ES-I3 (cell line): ENCODE measurements around the gene AGMO.

ENCODE experiments used
- H3K36me3 ChIP-seq: 2 replicates; pipeline ENCODE4 v1.6.1; 2013; ENCODE audit warnings: mild to moderate bottlenecking, low read length, control low read depth, moderate library complexity; ENCODE audit not compliant: insufficient read depth
- H3K4me1 ChIP-seq: 2 replicates; pipeline ENCODE4 v1.6.1; 2013; ENCODE audit warnings: mild to moderate bottlenecking, control low read depth, low read length; ENCODE audit not compliant: insufficient read depth
- H3K9ac ChIP-seq: 2 replicates; pipeline ENCODE4 v1.6.1; 2013; ENCODE audit warnings: low read depth, mild to moderate bottlenecking, low read length, moderate library complexity
- H3K9me3 ChIP-seq: 2 replicates; pipeline ENCODE4 v1.6.1; 2013; ENCODE audit warnings: mild to moderate bottlenecking, low read length, moderate library complexity; ENCODE audit not compliant: control insufficient read depth, insufficient read depth

The AGMO gene

DNA sequence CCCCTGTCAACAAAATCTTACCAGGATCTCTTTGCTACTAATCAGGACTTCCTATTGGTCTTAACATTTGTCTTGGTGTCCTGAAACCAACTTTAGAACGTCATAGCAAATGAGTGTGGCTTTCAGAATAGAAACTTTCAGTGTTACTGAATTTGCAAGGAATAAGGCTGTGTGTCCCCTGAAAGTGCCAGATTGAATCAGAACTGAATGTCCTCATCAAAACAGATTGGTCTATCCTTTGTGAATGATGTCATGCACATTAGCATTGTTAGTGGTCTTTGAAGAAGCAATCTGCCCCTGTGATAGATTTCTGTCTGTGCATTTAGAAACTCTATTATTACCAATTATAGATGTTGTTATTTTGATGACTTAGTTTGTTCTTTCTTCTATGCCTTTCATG lies 119.9 kb downstream of the AGMO start:
- no peaks in the 10 kb centered on the region for H3K36me3 ChIP-seq
- no peaks in the 10 kb centered on the region for H3K9me3 ChIP-seq
- H3K9ac ChIP-seq: no peak overlapping the region
- H3K4me1 ChIP-seq: no peaks in the 10 kb centered on the region

DNA sequence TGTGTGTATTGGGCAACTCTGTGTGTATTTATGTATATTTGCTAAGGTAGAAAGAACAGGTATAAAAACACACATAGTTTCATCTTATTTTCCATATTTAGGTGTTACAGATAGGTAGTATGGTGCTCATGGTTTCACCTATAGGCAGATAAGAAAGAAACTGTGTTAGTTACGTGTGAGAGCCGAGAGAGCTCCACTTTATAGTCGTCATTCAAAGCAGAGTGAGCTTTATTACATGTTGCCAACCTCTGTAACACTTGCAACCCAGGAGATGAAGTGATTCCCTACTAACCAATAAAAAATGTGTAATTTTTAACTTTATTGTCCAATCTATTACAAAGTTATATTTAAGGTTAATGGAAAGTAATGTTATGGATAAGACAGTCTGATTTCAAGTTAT lies 121.3 kb downstream of the AGMO start:
- no peak overlapping the region for H3K9ac ChIP-seq

DNA sequence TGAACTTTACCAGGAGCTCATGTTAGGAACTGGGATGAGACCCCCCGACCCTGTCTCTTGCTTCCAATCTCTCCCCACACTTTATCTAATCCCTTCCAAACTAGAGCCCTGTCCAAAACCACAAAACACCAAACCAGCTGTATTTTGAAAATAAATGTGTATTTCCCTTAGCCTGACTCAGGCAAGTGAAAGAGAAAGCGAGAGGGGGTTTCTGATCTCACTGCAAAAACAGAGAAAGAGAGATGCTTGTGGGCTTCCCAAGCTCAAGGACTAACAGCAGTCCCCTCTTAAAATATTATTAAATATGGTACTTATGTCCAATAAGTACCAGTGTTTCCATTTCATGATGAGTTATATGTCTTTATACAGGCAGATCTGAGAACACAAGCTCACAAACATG lies 122.0 kb downstream of the AGMO start:
- H3K9me3 ChIP-seq: no peaks in the 10 kb centered on the region
- no peak overlapping the region for H3K9ac ChIP-seq
- H3K4me1 ChIP-seq: no peaks in the 10 kb centered on the region
- H3K36me3 ChIP-seq: no peaks in the 10 kb centered on the region

More for the DNA sequence above, 121.3 kb downstream of the AGMO start:
- no peaks in the 10 kb centered on the region for H3K9me3 ChIP-seq
- no peaks in the 10 kb centered on the region for H3K36me3 ChIP-seq
- H3K4me1 ChIP-seq: no peaks in the 10 kb centered on the region

DNA sequence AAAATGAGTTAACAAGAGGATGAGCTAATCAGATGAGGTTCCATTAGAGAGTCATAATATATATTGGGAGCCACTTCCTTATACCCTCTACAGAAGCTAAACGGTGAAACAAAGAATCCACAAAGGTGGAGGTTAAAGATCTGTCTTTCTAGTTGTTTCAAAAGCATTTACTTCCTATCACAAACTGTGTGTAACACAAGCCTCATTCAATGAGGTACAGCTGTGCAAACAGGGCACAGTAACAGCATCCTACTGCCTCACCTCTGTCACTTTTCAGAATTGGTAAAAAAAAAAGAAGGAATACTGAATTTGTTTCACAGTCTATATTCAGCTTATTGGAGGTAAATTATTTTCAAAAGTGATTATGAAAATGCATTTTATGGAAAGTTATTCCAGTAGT lies 128.7 kb downstream of the AGMO start:
- Histone ChIP-seq H3K36me3 (no peaks in the 10 kb centered on the region), H3K4me1 (no peaks in the 10 kb centered on the region), H3K9me3 (no peaks in the 10 kb centered on the region), H3K9ac (no peak overlapping the region)

DNA sequence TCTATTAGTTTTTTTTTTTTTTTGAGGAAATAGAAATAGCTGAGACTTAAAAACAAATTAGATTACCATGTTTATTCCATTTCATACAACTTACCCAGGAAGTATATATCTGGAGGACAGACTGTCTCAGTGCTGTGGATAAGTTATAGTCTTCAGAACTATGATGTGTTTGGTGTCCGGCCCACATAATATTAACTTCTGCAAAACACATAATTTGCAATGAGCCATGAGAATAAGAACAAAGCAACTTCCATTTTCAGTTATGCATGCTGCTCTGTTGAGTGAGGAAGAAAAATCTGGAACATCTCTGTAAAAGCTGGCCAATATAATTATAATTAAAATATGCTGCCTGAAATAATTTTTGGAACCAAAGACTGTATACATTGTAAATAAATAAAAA lies 130.9 kb downstream of the AGMO start:
- Histone ChIP-seq H3K36me3 (no peaks in the 10 kb centered on the region), H3K9ac (no peak overlapping the region), H3K9me3 (no peaks in the 10 kb centered on the region), H3K4me1 (no peaks in the 10 kb centered on the region)

DNA sequence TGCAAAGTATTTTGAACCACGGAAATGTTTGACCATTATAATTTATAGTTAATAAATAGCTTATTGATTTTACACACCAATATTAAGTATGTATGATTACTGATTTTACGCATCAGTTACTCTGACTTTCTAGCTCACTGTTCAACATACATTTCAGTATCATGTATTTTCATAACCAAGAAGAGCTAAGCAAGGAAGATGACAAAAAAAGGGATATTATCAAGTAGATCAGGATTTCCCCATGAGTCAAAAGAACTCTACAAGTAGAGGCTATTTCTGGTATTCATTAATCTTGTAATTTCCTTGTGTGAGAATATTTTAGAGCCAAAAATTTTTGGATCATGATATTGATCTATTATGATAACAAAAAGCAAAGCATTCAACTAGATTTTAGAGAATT lies 131.6 kb downstream of the AGMO start:
- Histone ChIP-seq H3K36me3 (no peaks in the 10 kb centered on the region), H3K4me1 (no peaks in the 10 kb centered on the region), H3K9ac (no peak overlapping the region), H3K9me3 (no peaks in the 10 kb centered on the region)

DNA sequence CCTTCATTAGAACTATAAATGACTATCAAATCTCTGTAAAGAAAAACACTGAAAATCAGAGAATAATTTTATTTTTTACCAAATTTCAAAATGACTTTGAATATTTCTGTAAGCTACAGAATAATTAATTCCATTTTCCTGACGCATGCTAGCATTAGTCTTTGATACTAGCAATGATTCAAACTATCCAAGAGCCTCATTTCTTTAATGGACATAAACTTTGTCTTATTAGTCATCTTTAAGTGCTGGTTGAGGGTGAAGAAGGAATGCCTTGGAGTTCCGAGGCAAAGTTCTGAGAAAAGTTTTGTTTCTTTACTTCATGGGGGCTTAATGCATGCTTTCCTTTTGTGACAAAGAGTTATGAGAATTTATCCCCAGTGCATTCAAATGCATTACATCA lies 137.3 kb downstream of the AGMO start:
- H3K4me1 ChIP-seq: no peaks in the 10 kb centered on the region
- no peaks in the 10 kb centered on the region for H3K9me3 ChIP-seq
- no peaks in the 10 kb centered on the region for H3K36me3 ChIP-seq
- H3K9ac ChIP-seq: no peak overlapping the region

DNA sequence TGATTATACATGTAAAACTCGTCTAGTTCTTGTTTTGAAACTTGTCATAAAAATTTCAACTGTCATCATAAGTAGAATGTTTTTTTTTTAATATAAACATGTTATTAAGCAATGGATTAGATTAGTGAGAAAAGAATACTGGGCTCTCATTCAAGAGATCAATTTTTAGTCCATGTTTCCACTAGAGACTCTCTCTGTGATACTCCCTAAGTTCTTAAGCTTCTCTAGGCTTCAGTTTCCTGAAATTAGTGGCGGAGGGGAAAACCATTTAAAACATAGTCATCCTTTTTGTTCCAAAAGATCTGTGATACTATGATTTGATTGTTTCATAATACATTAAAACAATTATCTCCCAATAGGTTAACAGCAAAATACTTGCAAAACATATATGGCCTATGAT lies 142.2 kb downstream of the AGMO start:
- Histone ChIP-seq H3K36me3 (no peaks in the 10 kb centered on the region), H3K9me3 (peaks cover 2% of the 10 kb centered on the region), H3K4me1 (no peaks in the 10 kb centered on the region), H3K9ac (no peak overlapping the region)

DNA sequence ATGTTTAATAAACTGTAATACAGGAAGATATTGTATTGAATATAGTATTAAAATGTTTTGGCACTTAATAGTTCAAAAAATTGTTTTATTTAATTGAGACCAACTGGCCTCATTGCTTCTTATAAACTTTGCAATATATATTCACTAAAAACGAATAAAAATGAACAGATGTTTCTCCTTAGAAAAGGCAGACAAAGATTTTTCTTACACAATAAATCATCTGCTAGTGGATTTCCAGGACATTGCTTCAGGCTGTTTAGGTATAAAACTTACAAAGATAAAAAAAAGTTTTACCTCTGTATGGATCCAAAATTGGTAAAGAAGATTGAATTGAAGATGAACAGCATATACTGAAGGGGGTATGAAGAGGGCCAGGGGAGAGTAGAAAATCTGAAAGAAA lies 143.6 kb downstream of the AGMO start:
- Histone ChIP-seq H3K9me3 (peaks cover 4% of the 10 kb centered on the region), H3K4me1 (no peaks in the 10 kb centered on the region), H3K36me3 (no peaks in the 10 kb centered on the region), H3K9ac (no peak overlapping the region)

DNA sequence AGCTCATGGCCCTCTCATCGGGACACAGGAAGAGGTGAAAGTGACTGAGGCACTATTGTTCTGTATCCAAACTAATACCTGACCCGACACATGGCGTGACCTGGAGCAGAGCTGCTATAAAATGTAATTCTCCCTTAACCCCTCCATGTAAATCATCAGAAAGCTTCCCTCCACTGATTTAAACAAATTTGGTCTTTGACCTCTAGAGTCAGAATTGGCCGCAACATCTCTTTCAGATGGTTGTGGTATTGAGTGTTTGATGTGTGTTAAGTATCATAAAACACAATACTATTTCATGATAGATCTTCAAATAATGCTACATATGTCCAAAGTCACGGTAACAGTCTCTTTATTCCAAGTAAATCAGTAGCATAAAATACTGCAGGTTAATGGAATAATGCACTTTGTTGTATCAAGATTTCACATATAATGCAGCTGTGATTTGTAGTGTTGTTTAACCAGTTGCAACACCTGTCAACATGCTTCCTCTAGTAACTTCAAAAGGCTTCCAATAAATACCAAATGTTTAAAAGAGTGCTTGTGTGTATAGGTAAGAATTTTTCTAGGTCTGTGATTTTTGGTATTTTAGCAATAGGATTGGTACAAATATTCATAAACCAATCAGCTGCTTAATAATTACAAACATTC lies 144.3 kb downstream of the AGMO start:
- Histone ChIP-seq H3K4me1 (no peaks in the 10 kb centered on the region), H3K9ac (no peak overlapping the region), H3K9me3 (peaks cover 4% of the 10 kb centered on the region), H3K36me3 (no peaks in the 10 kb centered on the region)

DNA sequence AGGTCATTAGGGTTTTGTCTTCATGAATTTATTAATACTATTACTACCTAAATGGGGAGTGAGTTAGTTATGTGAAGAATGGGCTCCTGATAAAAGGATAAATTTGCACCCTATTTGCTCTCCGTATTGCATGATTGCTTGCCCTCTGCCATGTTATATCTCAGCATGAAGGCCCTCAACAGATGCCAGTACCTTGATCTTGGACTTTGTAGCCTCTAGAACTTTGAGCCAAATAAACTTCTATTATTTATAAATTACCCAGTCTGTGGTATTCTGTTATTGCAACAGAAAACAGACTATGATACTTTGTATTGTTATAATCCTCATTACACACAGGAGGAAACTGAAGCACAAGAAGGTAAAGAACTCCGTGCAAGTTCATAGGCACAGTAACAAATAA lies 150.8 kb downstream of the AGMO start:
- Histone ChIP-seq H3K9ac (no peak overlapping the region), H3K4me1 (no peaks in the 10 kb centered on the region), H3K9me3 (peaks cover 4% of the 10 kb centered on the region), H3K36me3 (no peaks in the 10 kb centered on the region)

DNA sequence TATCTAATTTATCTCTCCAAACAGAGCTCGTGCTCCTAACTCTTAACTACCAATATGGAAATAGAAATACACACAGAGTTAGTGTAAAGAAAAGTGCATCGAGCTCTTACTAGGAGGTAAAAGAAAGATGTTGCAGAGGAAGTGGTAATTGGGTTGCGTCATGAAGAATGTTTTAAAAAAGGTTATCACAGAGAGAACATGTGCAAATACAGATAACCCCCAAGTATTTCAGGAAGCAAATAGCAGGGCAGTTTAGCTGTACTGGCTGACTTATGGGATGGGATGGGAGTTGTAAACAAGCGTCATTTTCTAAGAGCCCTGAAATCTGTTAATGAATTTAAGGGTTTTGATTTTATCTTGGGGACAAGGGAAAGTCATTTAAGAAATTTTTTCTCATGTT lies 153.9 kb downstream of the AGMO start:
- H3K9me3 ChIP-seq: no peaks in the 10 kb centered on the region
- no peaks in the 10 kb centered on the region for H3K36me3 ChIP-seq
- H3K4me1 ChIP-seq: peaks cover 2% of the 10 kb centered on the region; the same call in 1 of the 2 replicates
- no peak overlapping the region for H3K9ac ChIP-seq

DNA sequence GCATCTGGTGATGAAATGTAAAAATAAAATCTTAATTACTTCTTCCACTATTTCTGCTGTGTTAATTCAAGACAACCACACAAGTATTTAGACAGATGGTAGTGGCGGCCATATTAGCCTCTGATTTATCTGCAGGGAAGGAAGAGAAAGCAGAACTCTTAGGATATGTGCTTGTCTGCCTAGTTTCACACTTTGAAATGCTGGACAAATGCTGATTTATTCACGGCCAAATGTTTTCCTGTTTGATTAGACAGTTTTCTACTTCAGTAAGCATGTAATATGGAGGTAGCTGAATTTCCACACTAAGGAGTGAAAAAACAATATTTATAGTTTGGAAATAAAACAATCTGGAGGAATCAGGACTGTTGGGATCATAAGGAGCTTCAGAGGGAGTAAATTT lies 158.1 kb downstream of the AGMO start:
- Histone ChIP-seq H3K9ac (no peak overlapping the region), H3K36me3 (no peaks in the 10 kb centered on the region), H3K9me3 (no peaks in the 10 kb centered on the region), H3K4me1 (peaks cover 3% of the 10 kb centered on the region; the same call in 1 of the 2 replicates)

DNA sequence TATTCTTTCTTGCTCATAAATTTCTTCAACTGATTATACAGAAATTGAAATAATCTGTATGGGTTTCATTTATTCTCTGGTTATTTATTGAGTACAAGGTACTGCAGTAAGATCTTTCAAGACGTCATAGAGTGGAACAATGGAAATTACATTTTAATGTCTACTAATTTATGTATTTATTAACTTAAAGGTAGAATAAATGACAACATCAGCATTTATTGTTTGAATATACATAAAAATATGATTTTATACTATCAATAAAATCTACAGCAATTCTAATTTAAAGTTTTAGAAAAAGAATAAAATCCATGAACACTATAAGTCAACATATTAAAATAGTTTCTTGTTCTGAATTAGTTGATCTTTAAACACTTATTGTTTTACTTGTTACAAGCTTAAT lies 158.5 kb downstream of the AGMO start:
- Histone ChIP-seq H3K36me3 (no peaks in the 10 kb centered on the region), H3K9ac (no peak overlapping the region), H3K4me1 (peaks cover 3% of the 10 kb centered on the region; the same call in 1 of the 2 replicates), H3K9me3 (no peaks in the 10 kb centered on the region)

DNA sequence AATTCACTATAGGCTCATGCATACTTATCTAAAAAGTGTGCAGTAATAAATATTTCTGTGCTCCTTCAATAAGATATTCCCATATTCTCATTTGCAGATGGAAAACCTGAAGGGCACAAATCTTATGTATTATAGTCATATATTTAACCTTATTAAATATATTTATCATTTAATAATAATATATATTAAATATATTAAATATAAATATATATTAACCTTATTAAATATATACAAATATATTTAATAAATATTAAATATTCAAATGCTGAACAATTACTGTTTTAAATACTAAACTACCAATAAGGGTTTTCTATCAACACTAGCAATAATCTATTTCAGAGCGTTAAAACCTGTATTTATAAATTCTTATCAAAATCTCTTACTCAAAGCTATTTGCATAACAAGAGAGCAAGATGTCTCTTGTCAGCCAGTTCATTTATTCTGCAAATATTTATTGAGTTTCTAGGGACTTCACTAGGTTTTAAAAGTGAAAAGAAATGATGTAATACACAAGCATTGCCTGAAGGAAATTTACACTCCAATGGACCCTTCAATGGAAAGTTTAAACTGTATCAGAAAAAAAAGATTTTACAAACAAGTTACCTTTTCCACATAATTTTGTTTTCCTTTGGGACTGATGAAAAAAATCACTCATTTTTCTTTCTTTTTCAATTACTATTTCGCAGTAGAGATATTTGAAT lies 159.2 kb downstream of the AGMO start:
- Histone ChIP-seq H3K9me3 (no peaks in the 10 kb centered on the region), H3K36me3 (no peaks in the 10 kb centered on the region), H3K4me1 (peaks cover 3% of the 10 kb centered on the region; the same call in 1 of the 2 replicates), H3K9ac (no peak overlapping the region)
